H1 (cell line): Measurements from ENCODE around the gene ARHGAP6. TPM values are rescaled to one million over a fixed set of nuclear protein-coding genes. Genes with fewer than 3 reads are reported as not detected.

Experiments used
- ATF2 ChIP-seq: IDR thresholded peaks from 2 replicates; pipeline ENCODE4 v1.6.1; 2012; ENCODE audit warnings: low read length, inconsistent platforms
- CHD7 ChIP-seq: fragments of 300-600 bp; sonication (generic); IDR thresholded peaks from 2 replicates; pipeline ENCODE4 v1.7.1; 2012; ENCODE audit warnings: low read length, moderate library complexity, mild to moderate bottlenecking, inconsistent platforms; ENCODE audit not compliant: insufficient replicate concordance
- FOSL1 ChIP-seq: IDR thresholded peaks from 2 replicates; pipeline ENCODE4 v1.6.1; 2011; ENCODE audit warnings: mild to moderate bottlenecking, low read depth, low read length, moderate library complexity; ENCODE audit not compliant: insufficient read depth
- GTF2F1 ChIP-seq: IDR thresholded peaks from 2 replicates; pipeline ENCODE4 v1.6.1; 2012; ENCODE audit warnings: low read depth, low read length, improper control_type of control experiment, borderline replicate concordance
- JUND ChIP-seq: IDR thresholded peaks from 2 replicates; pipeline ENCODE4 v1.6.1; 2011; ENCODE audit warnings: mild to moderate bottlenecking, improper control_type of control experiment, low read length
- NANOG ChIP-seq: IDR thresholded peaks from 2 replicates; pipeline ENCODE4 v1.6.1; 2011; ENCODE audit warnings: low read length, low read depth, mild to moderate bottlenecking, inconsistent platforms; ENCODE audit not compliant: insufficient read depth, poor library complexity, severe bottlenecking
- TCF12 ChIP-seq: IDR thresholded peaks from 2 replicates; pipeline ENCODE4 v1.6.1; 2011; ENCODE audit warnings: low read depth, mild to moderate bottlenecking, low read length
- polyA plus RNA-seq, 7 experiments: library from polyadenylated mRNA; depleted of rRNA in 3 of 7; stranded (reverse) in 5 of 7; unstranded in 2 of 7; fragments of >200 nt in 5 of 7; fragments of 200-250 nt in 2 of 7; gene quantifications; 1 replicate in 5 of 7; 2 replicates in 1 of 7; 4 replicates in 1 of 7; pipeline versions ENCODE4 v1.2.1 to v1.2.3, GENCODE V29; 2011 to 2013; ENCODE audit warnings: missing spikeins in 2 of 7, mixed read lengths in 2 of 7
- total RNA-seq: library from RNA; stranded (reverse); fragmentation: NEBNext Ultra II Directional; extraction: Animal tissue kit (Norgen Biotek cat#: 25700); gene quantifications from 2 replicates; pipeline ENCODE4 v1.2.1, GENCODE V29; 2021

The ARHGAP6 gene
- total and polyA plus RNA-seq, 2 of the 8 experiments (the other 6 are each of a cell fraction or from before 2014, with no cell fraction given): 0.35 to 0.82 TPM

DNA sequence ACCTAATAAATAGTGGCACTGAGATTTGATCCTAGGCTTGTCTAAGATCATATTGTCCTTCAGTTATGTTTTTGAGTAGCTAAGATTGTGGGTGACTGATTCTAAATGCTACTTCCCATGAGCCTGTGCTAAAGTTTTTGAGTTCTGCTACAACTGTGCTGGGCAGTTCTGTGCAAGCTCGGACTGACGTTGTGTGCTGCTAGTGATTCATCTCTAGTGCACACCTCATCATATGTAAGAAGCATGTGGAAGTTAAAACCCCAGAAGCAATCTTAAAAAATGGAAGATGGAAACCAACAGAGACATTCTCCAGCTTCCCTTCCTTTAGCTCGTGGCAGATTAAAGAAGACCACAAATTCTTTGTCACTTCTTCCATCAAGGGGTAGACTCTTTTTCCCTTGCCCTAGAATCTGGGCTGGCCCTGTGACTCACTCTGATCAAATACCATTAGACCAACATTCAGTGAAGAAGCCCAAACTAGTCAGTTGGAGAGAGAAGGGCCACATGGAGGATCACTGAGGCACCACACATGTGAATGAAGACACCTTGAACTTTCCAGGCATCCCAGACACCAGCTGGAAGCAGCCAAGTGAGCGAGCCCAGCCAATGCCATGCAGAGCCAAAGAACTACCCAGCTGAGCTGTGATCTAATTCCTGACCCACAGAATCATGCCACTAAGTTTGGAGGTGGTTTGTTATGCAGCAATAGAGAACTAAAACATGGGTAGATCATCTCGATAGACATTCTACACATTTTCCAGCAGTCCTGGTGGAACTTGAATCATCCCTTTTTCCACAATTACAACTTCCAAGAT, 16.8 kb downstream of the ARHGAP6 start (continued):
- no peak for TF ChIP-seq CHD7
- TF ChIP-seq GTF2F1: no peak
- no peak for TF ChIP-seq JUND
- TF ChIP-seq NANOG: no peak
- TF ChIP-seq ATF2: no peak
- TF ChIP-seq TCF12: no peak
- no peak for TF ChIP-seq FOSL1
